GM18517 (cell line): ENCODE measurements around the gene LANCL2.
"Not testable (repeated sequence)": the region's sequence is repeated elsewhere in the genome, so short reads cannot be mapped to it uniquely, and the experiment has no call there.

Experiments used
- ATAC-seq: cut with Tn5 transposase; IDR thresholded peaks from one replicate; pipeline ENCODE4 v1.9.1; 2021; ENCODE audit warnings: mild to moderate bottlenecking, moderate library complexity; ENCODE audit not compliant: unreplicated experiment

The LANCL2 gene, protein sequence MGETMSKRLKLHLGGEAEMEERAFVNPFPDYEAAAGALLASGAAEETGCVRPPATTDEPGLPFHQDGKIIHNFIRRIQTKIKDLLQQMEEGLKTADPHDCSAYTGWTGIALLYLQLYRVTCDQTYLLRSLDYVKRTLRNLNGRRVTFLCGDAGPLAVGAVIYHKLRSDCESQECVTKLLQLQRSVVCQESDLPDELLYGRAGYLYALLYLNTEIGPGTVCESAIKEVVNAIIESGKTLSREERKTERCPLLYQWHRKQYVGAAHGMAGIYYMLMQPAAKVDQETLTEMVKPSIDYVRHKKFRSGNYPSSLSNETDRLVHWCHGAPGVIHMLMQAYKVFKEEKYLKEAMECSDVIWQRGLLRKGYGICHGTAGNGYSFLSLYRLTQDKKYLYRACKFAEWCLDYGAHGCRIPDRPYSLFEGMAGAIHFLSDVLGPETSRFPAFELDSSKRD

DNA sequence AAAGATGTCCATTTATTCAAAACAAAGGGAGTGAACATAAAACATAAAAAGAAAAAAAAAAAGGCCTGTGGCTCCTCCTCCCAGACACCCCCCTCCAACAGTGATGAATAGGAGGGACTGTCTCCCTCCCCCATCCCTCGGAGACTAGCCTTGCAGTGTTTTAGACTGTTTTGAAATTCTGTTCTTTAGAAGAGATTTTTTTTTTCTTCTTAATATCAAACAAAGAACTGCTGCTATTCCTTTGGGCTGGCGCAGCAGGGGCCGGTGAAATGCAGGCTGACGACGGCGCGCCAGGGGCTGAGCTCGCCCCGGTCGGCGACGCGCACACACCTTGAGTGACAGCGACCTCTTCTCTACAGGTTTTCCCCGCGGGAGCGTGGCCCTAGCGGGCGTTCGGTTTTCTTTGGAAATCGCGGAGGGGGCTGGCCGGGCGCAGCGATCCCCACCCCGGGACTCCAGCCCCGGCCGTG, at the start of gene LANCL2:
LANCL2 (plus strand) TSS at position 133 of the 470 bp plus-strand sequence. CDS start 689 bp downstream, outside the sequence.
- ATAC-seq: peak; percentile 45

DNA sequence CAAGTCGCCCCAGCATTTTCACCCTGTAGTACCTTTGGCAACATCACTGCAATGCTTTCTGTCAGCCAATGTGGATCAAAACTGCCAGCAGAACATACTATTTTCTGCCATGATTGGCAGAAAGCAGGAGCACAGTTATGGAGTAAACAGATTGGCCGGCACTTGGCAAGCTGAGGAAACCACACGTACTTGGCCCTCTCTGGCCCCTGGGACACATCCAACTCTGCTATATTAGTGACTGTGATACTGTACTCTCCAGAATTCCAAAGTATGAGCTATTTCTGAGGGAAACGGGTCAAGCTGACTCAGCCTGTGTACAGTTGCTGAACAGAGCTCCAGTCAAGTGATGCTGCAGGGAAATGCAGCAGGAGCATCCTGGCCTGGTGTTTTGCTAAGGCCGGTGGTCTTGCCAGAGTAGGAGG, 39.8 kb upstream of the LANCL2 start:
- ATAC-seq: no peak

DNA sequence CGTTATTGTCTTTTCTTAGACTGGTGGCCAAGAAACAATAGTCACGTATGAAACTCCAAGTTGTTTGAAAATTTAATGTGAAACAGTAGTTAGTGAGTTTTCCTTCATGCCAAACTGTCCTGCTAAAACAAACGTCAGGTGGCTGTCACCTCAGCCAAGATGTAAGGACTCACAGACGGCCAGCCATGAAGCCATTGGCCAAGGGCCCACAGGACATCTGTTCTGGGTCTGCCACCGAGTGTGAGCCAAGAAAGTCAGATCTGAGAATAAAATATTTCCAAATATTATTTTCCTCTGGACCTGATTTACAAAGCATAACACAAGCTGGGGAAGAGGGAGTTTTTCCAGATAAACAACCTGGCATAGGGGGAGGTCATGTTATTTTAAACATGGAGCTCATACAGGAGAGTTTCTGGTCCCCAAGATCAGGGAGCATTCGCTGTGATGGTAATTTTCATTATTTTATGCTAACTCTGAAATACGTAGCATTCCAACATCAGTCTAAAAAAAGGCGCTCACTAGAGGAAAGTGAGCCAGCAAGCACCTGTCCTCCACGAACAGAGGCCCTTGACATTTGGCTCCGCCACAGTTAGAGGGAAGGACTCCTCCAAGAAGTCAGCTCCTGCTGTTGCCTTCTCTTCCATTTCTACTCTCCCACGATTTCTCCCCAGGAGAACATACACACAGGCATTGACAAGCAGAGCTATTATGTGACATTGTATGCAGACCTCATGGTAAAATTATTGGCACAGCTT, 38.9 kb upstream of the LANCL2 start:
- no peak for ATAC-seq

DNA sequence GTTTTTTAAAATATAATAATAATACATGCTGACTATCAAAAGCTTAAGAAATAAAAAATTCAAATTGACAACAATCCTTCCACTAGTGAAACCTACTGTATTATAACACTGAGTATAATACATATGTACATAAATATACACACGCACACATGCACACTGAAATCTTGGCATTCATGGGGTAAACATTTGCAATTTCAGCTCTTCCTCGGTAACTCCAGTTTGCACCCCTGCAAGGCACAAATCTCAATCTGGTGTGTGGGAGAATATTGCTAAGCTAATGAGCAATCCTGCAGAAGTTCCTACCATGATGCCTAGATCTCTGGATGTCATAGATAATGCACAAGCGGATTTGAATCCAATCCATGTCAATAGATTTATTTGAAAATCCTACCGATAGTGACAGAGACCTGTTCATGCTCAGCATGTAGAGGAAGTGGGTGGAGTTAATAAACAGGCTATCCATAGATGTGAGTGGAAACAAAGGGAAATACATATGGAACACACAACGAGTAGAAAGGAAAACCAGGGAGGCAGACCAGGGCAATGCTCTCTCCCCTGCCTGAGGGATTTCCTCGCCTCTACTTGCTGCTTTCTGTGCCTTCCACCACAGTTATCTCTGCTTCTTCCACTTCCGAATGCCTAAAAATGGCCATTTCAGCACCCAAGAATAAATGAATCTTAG, 38.1 kb upstream of the LANCL2 start:
- ATAC-seq: no peak

DNA sequence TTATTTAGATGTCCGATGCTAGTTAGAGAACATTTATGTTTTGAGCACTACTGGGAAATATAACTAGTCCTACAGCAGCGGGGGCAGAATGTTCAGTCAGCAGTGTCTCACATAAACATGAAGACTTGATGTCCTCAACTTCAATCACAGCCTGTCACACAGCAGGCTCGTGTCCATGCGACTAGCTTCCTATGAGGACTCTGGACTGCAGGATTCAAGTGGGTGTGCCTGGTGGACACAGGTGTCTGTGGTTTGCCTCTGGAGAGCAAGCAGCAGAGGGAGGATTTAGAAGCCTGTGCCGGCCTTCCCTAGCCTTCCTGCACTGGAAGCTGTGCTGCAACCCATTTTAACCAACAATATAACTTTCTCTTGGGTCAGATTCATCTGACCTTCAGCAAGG, 30.0 kb upstream of the LANCL2 start:
- no peak for ATAC-seq

DNA sequence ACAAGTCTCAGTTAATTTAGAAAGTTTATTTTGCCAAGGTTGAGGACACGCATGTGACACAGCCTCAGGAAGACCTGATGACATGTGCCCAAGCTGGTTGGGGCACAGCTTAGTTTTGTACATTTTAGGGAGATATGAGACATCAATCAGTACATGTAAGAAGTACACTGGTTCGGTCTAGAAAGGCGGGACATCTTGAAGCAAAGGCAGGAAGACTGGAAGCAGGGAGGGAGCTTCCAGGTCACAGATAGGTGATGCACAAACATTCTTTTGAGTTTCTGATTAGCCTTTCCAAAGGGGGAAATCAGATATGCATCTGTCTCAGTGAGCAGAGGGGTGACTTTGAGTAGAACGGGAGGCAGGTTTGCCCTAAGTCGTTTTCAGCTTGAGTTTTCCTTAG, 29.4 kb upstream of the LANCL2 start:
- ATAC-seq: no peak

DNA sequence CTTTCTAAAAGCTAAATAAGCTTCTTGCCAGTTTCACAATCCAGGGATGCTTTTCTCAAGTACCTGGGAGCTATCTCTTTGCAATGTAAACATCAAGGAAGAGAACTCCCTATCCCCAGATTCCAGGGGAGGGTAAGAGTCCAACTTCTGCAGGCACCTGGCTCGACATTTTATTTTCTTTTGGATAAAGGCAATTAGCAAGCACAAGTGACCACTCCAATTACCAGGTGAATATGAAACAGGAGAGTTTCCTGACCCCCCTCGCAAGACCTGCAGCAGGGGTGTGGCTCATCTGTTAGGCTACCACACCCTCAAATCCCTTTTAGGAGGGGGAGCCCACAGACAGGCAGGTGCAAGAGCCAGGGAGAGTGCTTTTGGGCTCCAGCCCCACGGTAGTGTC, 28.6 kb upstream of the LANCL2 start:
- ATAC-seq: no peak

DNA sequence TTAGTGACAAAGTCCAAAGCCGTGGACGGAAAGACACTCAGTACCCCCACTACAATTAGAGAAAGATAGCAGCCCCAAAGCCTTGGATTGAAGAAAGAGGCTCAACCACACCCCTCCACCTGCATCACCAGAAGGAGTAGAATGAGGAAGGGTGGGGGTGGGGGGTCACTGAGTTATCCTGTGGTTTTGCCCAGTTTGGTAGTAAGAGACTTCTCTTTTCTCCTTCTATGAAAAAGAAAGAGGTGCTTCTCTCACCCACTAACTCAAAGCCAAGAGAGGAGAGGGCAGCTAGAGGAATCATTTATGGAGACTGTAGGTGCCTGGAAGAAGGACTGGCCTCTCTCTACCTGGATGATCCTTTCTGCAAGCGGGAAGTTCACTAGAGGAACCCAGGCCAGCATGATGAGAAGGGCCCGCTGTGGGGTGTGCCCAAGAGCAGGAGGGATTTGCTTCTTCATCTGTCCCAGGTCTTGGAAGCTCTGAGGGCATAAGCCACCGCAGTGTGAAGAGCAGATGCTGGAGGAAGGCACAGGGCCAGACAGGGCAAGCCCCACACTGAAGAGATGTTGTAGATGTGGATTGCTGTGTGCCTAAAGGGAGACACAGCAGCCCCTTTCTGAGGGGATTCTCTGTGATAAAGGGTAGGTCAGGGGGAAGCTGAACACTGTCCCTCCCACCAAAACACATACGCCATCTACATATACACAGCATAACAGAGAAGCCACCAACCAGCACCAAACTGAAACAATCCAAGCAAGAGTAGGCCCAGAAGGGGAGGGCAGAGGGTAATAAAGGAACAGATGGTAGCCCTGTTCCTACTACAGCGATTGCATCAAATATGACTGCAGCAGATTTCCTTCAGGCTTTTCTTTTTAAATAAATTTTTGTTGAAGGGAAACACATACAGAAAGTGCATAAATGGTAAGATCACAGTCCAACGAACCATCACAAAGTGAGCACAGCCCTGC, 25.8 kb upstream of the LANCL2 start:
- no peak for ATAC-seq

DNA sequence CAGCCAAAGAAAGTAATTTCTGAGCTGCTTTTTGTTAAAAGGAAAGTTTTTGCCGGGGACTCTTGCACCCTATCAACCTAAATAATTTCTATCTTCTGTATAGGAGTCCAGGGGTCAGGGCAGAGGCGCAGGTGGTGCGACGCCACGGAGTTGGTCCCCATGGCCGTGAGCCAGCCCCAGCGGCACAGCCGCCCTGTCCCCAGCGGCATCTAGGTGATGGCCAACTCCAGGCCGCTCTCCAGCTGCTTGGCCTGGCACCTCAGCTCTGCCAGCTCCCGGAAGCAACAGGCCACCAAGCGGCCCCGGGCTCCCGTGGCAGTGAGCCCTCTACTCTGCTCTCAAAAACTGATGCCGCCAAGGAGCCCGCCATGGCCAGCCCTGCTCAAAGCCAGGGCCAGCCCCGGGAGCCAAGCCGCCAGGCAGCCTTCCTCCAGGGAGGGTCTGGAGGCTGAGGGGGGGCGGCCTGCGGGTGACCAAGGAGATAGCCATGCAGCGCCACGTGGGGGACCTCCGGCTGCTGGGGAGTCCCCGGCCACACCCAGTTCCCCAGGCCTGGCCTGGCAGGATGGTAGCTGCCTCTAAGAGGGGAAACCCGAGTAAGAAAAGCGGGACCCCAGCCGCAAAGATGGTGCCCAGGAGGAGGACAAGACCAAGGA, 22.8 kb upstream of the LANCL2 start:
- ATAC-seq: no peak

DNA sequence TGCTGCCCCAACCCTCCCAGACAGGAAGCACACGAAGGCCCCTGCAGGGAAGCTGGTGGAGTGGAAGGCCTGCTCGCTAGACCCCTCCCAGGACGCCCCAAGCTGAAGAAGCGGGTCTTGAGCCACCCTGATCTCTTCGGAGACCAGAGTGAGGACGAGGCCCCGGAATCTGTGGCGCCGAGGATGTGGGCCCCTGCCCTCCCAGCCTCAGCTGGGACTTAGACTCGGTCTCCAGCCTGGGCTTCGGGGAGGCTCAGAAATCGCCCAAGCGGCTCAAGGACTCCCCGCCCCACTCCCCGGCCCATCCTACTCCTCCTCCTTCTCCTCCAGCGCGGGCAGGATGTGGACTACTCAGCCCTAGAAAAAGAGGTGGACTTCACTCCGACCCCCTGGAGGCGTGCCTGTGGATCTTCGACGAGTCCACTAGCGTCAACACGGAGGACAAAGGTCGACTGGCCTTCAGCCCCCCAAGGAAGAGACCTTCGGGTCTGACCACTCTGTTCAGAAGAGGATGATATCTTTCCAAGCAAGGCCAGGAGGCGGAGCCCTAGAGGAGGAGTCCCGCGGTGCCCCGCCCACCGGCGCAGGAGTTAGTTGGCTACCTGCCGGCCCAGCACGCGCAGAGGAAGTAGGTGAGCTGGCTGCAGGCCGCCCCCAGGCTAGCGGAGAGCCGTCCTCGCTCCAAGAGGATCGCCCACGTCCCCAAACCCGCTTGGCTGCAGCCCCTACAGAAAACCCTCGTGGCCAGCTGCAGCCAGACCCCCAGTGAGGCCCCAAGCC, 21.9 kb upstream of the LANCL2 start:
- ATAC-seq: no peak

DNA sequence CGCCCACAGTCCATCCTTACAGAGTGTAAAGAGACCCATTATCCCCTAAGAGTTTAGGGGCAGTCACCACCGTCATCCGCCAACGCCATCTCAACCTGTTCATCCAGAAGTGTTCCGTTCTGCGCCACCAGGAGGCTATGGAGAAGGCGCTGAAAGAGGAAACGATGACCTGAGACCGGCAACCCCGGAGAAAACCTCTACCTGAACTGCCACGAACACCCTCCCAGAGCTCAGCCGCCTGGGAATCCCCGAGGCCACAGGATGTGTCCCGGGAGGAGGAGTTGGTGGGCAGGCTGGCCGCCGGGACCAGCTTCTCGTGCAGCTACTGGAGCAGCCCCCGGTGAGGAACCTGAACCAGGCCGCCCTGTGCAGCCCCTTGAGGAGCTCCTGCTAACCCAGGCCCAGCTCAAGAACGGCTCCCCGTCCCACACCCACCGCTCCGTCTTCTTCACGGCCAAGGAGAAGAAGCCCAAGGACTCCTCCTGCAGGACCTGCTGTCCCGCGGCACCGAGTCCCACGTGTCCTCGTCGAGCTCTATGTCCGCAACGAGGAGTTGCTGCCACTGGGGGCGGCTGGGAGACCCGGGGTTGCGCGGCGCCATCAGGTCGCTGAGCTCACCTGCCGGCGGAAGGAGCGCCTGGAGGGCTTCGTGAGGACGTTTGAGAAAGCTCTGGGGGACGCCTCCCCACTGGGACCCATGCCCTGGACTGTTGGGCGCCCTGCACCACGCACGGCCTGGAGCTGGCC, 21.1 kb upstream of the LANCL2 start:
- no peak for ATAC-seq

DNA sequence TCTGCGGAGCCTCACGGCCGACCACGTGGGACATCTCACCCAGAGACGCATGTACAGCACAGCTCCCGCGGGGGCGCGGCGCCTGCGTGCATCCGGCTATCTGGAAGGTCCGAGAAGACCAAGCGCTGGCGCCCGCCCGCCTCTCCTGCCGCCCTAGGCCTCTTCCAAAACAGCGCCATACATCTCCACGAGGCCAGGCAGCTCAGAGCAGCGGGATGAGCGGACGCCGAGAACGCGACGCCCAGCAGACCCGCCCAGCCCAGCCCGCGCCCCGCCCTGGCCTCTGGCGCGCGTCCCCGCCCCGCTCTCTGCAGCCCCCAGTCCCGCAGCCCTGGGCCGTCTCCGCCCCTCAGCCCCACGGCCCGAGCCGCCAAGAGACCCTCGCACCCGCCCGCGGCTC, 20.3 kb upstream of the LANCL2 start:
- ATAC-seq: no peak

DNA sequence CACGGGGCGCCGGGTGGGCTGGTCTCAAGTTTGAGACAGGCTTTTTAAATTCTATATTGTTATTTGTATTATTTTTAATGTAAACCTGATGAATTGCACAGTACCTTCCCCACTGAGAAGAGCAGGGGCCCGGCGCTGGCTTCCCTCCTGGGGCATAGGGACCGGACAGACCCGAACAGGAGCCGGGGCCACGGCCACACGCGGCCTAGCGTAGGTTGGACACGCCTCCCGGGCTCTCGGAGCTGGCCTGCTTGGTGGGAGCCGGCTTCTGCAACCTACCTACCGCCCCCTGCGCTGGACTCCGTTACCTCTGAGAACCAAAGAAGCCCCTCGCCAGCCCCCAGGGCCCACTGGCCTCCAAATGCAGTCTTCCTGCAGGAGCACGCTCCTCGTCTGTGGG, 19.8 kb upstream of the LANCL2 start:
- no peak for ATAC-seq

DNA sequence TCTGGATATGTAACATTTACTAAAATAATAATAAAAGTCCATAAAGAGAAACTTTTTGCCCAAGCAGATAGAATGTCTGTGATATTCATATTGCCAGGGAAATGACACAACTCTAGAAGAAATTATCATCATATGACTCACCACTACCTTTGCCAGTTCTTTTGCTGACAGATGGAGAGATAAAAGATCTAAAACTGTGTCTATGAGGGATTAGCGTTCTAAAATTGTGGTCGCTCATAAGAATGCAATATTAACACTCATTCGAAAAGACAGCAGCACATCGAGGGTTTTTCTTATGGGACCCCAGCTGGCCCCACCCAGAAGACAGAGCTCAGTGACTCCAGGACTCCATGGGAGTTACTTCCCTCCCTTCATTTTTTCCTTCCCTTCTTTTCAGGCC, 16.6 kb upstream of the LANCL2 start:
- no peak for ATAC-seq

DNA sequence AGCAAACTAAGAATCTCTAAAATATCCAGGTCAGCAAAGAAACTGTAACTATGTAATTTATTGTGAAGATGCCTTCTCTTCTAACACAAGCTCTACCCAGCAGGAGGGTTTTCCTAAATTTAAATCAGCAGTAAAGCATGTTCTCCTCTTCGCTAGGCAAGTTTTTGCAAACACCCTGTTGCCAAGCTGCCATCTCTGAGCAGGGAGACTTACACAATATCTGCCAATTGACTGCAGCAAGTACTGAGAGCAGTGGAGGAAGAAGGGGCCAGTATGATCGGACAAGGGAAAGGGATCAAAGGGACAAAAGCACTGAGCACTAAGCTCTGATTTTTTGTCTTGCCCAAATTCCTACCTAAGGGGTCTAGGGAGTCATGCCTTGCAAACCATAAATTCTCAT, 16.0 kb upstream of the LANCL2 start:
- ATAC-seq: no peak

DNA sequence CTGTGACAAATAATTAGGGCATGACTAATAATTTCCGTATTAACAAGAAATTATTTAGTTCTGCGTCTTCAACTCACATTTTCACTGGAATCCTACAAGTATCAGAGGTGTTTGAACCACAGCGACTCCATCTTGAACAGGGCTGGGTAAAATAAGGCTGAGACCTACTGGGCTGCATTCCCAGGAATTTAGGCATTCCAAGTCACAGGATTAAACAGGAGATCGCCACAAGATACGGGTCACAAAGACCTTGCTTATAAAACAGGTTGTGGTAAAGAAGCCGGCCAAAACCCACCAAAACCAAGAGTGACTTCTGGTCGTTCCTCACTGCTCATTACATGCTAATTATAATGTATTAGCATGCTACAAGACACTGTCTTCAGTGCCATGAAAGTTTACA, 14.9 kb upstream of the LANCL2 start:
- ATAC-seq: no peak

DNA sequence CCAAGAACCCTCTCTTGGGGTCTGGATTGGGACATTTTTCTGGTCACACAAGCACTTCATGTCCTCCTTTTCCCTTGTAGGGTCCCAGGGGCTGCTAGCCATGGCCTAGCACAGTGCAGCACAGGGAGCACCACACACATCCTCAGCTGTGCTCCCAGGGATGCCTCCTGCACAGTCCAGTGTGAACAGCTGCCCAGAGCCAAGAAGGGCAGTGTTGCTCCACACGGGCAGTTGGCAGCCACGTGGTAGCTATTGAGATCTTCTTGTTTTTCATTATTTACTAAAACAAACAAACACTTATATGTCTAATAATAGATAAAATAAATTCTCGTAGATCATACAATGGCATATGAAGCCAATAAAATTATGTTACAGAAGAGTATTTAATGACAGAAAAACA, 13.9 kb upstream of the LANCL2 start:
- no peak for ATAC-seq

DNA sequence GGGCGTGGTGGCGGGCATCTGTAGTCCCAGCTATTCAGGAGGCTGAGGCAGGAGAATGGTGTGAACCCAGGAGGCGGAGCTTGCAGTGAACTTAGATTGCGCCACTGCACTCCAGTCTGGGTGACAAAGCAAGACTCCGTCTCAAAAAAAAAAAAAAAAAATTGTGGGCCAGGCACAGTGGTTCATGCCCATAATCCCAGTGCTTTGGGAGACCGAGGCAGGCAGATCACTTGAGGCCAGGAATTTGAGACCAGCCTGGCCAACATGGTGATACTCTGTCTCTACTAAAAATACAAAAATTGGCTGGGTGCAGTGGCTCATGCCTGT, 12.2 kb upstream of the LANCL2 start:
- not testable (repeated sequence) for ATAC-seq

DNA sequence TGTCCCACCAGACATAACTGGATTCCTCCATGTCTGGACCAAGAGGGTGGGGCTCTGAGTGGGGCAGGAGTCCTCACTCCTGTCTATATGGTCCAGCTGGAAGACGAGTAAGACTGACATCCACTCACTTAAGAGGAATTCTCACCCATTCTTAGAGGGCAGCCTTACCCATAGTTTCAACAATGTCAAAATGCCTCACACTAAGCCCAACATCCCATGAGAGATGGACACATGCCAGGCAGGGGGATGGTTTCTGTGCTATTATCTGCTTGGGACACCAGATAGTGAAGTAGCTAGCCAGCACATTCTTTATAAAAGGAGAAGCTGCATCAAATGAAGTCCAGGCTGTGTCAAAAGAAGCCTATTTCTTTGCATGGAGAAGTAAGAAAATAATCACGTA, 4.7 kb upstream of the LANCL2 start:
- ATAC-seq: no peak
